Osteocyte (in vitro differentiated cells): Measurements from ENCODE around the gene ASIC5. TPM values are rescaled to one million over a fixed set of nuclear protein-coding genes. Genes with fewer than 3 reads are reported as not detected.

Source experiments
- DNase-seq: peaks from one replicate; pipeline ENCODE4 v3.0.0; 2021; ENCODE audit warnings: mixed read lengths; ENCODE audit not compliant: unreplicated experiment; ENCODE audit errors: extremely low spot score
- H3K27ac Mint-ChIP-seq: one replicate; pipeline ENCODE4 v1.8.0; 2021; ENCODE audit warnings: mild to moderate bottlenecking, mixed read lengths; ENCODE audit not compliant: unreplicated experiment
- H3K27me3 Mint-ChIP-seq: one replicate; pipeline ENCODE4 v1.8.0; 2021; ENCODE audit warnings: mixed read lengths; ENCODE audit not compliant: unreplicated experiment
- H3K36me3 Mint-ChIP-seq: one replicate; pipeline ENCODE4 v1.8.0; 2021; ENCODE audit warnings: mixed read lengths; ENCODE audit not compliant: unreplicated experiment
- H3K4me1 Mint-ChIP-seq: one replicate; pipeline ENCODE4 v1.8.0; 2021; ENCODE audit warnings: mixed read lengths; ENCODE audit not compliant: unreplicated experiment
- H3K4me3 Mint-ChIP-seq: one replicate; pipeline ENCODE4 v1.8.0; 2021; ENCODE audit warnings: mild to moderate bottlenecking, moderate library complexity, mixed read lengths; ENCODE audit not compliant: unreplicated experiment
- H3K9me3 Mint-ChIP-seq: one replicate; pipeline ENCODE4 v1.8.0; 2021; ENCODE audit warnings: mixed read lengths; ENCODE audit not compliant: unreplicated experiment
- CTCF ChIP-seq: fragments of 200-600 bp; sonication (generic); IDR thresholded peaks from 2 replicates; pipeline ENCODE4 v1.5.0; 2021; ENCODE audit warnings: antibody characterized with exemption, mild to moderate bottlenecking, moderate library complexity
- total RNA-seq: library from RNA; stranded (reverse); gene quantifications from 2 replicates; pipeline ENCODE4 v1.2.1, GENCODE V29; 2021

The ASIC5 gene
- total RNA-seq, 1 donor from 2014 or later: not detected

DNA sequence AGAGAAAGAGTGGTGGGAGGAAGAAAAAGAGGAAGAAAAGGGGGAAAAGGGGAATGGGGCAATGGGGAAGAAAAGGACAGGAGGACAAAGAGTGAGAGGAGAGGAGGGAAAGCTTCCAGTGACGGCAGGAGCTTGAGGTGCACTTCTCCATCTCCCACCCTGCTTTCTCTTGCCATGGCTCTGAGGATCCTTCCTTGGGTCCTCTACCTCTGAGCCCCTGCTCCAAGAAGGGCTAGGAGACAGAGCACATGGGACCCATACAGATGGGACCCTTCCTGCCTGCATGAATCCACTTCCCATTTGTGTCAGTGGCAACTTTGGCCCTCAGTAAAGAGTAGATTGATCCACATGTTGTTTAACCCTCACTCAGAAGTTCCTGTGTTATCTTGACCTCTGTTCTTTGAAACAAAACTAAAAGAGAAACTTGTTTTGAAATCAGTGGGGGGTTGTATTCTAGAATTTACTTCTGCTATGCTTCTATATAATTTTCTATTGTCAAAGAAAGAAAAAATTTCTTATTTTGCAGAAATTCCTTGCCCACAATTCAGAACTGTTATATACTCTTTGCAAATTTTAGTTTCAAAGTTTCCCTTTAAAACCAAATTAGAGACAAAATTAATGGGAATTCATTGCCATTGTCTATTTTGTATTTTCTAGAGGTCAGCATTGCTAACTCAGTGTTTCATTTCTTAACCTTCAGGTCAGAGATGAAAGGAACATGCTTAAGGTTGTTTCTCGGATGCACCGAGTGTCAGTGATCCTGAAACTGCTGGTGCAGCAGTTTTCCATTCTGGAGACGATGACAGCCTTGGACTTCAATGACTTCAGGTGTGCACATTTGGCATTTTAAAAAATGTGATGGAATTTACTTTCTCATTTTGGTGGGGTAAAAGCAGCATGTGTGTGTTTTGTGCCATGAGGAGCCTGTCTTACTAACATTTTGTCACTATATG lies 42.4 kb upstream of the ASIC5 start:
- peaks cover 41% of the 10 kb centered on the region for H3K27me3 Mint-ChIP-seq
- DNase-seq: no peak
- H3K4me1 Mint-ChIP-seq: peaks cover 22% of the 10 kb centered on the region
- H3K4me3 Mint-ChIP-seq: no peak overlapping the region
- H3K36me3 Mint-ChIP-seq: peaks cover 4% of the 10 kb centered on the region
- no peak for TF ChIP-seq CTCF
- peak overlapping the region; percentile 87 for H3K27ac Mint-ChIP-seq
- H3K9me3 Mint-ChIP-seq: no peaks in the 10 kb centered on the region

DNA sequence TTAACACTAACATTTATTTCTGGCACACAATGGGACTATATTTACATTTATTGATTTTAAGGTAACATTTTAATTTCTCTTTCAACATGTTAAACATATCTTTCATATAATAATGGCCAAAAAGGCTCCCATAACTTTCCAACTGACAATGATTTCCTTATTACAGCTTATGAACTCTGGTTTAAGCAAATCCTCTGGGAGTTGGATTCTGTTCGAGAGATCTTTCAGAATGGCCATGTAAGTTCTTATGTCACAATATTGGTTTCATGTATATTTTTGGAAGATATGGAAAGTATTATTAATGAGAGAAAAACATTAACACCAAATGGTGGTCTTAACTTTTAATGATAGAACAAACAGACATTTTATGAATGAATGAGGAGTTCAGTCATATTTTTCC lies 41.5 kb upstream of the ASIC5 start:
- Mint-ChIP-seq H3K4me3 (no peak overlapping the region), H3K9me3 (no peaks in the 10 kb centered on the region), H3K27me3 (peaks cover 36% of the 10 kb centered on the region), H3K36me3 (peaks cover 4% of the 10 kb centered on the region), H3K4me1 (peaks cover 22% of the 10 kb centered on the region), H3K27ac (peak overlapping the region; percentile 87)
- DNase-seq: no peak
- no peak for TF ChIP-seq CTCF

DNA sequence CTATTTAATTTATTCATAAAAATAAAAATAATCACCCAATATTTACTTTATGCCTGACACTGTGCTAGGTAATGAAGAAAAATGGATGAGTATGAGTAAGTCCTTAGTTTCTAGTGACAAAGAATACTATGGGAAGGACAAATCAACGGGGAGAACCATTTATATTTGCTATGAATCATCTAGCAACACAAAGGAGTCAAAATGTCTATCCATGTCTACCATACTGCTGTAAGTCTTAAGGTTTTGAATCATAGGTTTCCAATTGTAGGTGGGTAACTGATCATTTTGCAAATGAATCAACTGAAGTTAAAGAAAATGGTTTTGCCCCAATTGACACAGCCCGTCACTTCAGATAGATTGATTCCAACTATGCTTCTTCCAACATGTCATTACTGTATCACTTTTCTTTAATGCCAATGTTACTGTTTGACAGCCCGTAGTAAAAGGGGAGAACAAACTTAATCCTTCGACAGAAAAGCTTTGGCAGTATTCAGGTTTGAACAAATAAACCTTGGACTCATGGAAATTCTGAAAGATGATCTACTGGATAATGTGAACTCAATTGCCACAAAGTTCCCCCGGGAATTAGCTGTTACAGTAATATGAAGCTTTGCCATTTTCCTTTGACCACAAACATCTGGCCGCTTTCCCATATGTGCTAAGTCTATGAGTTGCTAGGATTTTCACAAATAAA lies 40.6 kb upstream of the ASIC5 start:
- no peak for TF ChIP-seq CTCF
- Mint-ChIP-seq H3K27me3 (peaks cover 33% of the 10 kb centered on the region), H3K4me3 (no peak overlapping the region), H3K4me1 (peaks cover 22% of the 10 kb centered on the region), H3K36me3 (peaks cover 4% of the 10 kb centered on the region), H3K9me3 (no peaks in the 10 kb centered on the region), H3K27ac (peak overlapping the region; percentile 87)
- DNase-seq: peak; percentile 86

GRCh38 chr4:155904331-155904730 lies 38.3 kb upstream of the ASIC5 start:
- Mint-ChIP-seq H3K36me3 (peaks cover 4% of the 10 kb centered on the region), H3K4me3 (no peak overlapping the region), H3K4me1 (peaks cover 33% of the 10 kb centered on the region), H3K9me3 (no peaks in the 10 kb centered on the region), H3K27me3 (peaks cover 26% of the 10 kb centered on the region), H3K27ac (no peak overlapping the region)
- no peak for TF ChIP-seq CTCF
- no peak for DNase-seq

- H3K36me3 Mint-ChIP-seq: peaks cover 4% of the 10 kb centered on the region
- H3K9me3 Mint-ChIP-seq: no peaks in the 10 kb centered on the region
- DNase-seq: no peak
- TF ChIP-seq CTCF: no peak
- H3K4me1 Mint-ChIP-seq: peaks cover 31% of the 10 kb centered on the region
- no peak within 1 kb of the TSS for H3K4me3 Mint-ChIP-seq
- H3K27ac Mint-ChIP-seq: no peak within 1 kb of the TSS
- peaks cover 22% of the 10 kb centered on the region for H3K27me3 Mint-ChIP-seq
Observed at GRCh38 chr4:155903453-155903852, 37.4 kb upstream of the ASIC5 start, which contains the start of gene TDO2. Gene TDO2 (plus strand): TSS chr4:155903696. CDS start chr4:155903759, 63 bp downstream.
